T follicular helper cell (primary cell): ENCODE results near the gene SLC8A2.

Experiments used
- DNase-seq: peaks from one replicate; pipeline ENCODE4 v3.0.0-alpha.2; 2020; ENCODE audit warnings: low read depth
- total RNA-seq, 2 experiments: gene quantifications; one replicate each; lab custom pipeline; 2026; lab: John Stamatoyannopoulos, UW

SLC8A2 gene
- total RNA-seq, result 0 to 0.04 reads per million in 2 experiments

GRCh38 chr19:47471733-47472457 lies at the start of gene SLC8A2:
Gene SLC8A2 (minus strand): TSS chr19:47471893. CDS start chr19:47466403, 5,490 bp downstream.
- peak; percentile 55 for DNase-seq

DNA sequence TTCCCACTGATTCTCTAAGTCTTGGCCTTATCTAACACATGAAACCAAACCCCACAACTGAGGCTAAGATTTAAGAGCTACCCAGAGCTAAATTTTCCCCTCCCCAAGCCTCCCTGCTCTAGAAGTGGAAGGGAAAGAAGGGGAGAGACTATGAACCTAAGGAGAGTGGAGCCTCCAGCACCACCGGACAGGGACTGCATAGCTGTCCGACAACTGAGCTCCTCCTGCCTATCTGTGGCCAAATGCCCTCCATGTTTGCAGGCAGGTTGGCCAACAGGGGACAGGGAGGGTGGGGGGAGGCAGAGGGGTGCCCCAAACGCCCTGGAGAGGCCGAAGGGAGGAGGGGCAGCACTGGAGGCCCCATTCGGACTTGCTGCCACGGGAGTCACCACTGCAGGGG lies 49.1 kb upstream of the SLC8A2 start:
- DNase-seq, result no peak

GRCh38 chr19:47520343-47520806 lies 48.7 kb upstream of the SLC8A2 start:
- DNase-seq, result no peak

- DNase-seq, result no peak
Measured at GRCh38 chr19:47518854-47519253, 47.2 kb upstream of the SLC8A2 start.

DNA sequence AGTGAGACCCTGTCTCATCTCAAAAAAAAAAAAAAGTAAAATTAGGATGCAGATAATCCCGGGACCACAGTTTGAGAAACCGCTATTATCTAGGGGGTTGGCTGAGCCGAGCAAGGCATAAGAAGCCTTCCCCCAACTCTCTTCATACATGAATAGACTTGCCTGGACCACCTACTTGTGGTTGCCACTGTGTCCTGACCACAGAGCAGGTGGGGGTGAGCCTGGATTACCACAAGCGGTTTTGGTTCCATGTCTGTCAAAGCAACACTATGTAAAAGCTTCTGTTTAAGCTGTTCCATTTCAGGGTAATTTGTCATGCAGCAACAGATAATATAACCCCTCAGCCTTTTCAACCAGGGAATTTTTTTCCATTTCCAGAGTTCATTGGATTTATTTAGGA lies 46.4 kb upstream of the SLC8A2 start:
- no peak for DNase-seq

GRCh38 chr19:47514869-47515588 lies 43.3 kb upstream of the SLC8A2 start, which contains the start of gene NAPA:
Gene NAPA (minus strand): TSS chr19:47515063. CDS start chr19:47514940, 123 bp downstream.
- peak; percentile 100 for DNase-seq

- peak; percentile 12 for DNase-seq
Measured at GRCh38 chr19:47514151-47514868, 42.6 kb upstream of the SLC8A2 start.

DNA sequence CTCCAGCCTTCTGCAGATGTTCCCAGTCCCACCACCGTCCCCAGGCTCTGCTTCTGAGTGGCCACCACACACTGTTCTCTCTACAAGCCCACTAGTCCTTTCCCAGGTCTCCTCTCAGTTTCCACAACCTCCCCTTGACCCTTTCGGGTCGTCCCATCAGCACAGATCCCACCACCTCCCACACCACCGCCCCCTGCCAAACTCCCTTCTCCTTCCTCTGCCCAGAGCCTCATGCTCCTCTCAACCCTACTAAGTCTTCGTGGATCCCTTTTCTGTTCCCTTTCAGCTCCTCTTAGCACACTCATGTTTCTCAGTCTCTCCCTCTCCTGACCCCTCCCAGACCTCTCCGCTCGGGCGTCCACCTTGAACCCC lies 41.2 kb upstream of the SLC8A2 start:
- no peak for DNase-seq

DNA sequence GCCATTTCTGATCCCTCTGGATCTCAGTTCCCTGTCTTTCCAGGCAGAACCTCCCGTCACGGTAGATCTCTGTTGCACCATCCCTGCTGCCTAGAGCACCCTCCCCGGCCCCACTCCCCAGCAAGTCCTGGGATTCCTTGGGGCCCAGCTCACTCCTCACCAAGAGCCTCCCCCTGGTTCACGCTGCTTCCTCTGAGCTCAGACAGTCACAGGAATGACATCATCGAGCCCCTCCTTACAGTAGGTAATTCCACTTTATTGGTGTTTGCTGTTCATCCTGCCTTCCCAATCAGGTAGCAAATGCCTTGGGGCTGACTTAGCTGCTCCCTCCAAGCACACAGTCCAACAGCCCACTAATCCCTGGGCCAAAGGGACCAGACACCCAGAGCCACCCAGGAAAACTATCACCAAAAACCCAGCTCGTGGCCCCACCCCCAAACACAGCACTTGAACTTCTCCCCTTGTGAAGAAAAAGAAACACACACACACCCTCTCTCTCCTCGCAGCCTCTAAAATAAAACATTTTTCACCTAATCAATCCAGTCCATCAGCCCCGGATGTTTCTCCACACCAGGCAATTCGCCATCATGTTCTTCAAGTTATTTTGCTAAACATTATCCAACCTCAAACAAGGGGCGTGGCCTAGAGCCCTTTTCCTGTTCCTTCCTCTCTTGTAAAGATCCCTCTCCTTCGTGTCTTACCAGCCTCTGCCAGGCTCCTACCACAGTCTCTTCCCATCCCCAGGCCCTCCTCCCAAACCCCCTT lies 40.7 kb upstream of the SLC8A2 start:
- DNase-seq, result no peak

DNA sequence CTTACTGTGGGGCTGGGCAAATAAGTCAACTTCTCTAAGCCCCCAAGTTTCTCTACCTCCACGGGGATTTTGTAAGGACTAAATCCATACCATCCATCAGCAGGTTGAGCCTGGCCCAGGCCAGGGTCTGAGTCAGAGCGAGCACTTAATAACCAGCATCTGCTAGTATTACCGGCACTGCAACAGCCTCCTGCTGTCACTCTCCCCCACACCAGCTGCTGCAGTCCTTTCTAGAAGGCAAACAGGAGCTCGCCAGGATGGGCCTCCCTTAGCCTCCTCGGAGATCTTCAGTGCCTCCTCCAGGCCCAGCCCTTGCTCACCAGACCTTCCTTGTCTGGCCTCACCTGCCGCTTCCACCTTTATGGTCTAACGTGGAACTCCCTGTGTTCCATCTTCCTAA lies 40.0 kb upstream of the SLC8A2 start:
- DNase-seq, result no peak

DNA sequence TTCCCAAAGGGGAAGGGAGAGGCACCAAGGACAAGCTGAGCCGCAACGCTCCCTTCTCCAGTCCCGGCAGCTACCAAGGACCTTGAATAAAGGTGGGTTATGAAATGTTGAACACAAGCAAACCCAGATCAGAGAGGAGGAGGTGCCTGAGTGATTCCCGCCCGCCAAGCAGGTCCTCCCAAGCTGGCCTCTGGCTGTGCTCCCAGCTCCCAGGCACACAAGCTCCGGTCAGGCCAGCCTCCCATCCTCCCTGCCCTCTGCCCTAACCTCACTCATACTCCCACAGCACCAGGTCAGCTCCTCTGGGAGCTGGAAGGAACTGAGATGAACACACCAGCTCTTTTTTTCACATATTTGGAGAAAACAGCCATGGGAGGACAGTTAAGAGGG lies 39.4 kb upstream of the SLC8A2 start:
- no peak for DNase-seq

GRCh38 chr19:47510516-47511127 lies 38.9 kb upstream of the SLC8A2 start:
- no peak for DNase-seq

- DNase-seq, result no peak
Measured at GRCh38 chr19:47509973-47510372, 38.3 kb upstream of the SLC8A2 start.

- no peak for DNase-seq
Measured at GRCh38 chr19:47509170-47509847, 37.6 kb upstream of the SLC8A2 start.

- no peak for DNase-seq
Measured at GRCh38 chr19:47508721-47509120, 37.0 kb upstream of the SLC8A2 start.

DNA sequence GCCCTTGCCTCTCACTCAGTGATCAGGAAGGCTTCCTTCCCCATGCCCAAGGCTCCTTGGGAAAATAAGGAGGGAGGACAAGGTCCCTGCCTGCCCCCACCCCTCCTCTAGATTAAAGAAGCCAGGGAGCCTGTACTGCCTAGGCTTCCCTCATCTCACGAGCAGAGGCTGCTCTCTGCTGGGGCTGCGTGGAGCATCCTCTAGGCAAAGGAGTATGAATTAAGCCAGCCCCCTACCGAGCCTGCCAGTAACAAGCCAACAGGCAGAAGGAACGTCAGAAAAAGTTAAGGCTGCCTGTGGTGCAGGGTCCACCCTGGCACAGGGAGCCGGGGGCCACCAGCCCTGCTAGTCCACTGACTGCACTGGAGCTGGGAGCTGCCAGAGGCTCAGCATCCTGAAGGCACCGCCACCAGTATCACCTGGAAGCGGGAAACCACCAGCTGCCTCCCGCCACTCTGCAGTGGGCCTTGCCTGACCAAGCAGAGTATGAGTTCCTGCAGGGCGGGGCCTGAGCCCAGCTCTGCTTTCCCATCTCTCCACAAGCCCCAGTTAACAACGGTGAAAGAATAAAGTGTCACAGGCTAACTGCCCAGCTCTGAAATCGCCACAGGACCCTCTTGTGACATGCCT lies 36.3 kb upstream of the SLC8A2 start:
- no peak for DNase-seq

DNA sequence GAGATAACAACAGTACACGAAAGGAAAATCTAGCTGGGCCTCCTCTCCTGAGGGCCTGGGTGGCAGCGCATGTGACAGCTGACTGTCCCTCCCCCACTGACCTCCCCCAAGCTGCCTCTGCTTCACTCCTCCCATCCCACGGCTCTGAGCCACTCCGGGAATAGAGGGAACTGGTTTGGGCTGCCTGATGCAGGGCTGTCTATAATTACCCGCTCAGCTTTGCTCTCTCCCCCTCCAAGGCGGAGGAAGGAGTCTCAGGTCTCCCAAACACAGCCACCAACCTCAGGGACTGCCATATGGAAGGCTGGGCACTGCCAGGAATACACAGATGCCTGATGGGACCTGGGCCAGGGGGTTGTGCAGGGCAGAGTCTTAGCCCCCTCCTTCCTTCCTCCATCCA lies 35.3 kb upstream of the SLC8A2 start:
- DNase-seq, result no peak

GRCh38 chr19:47506459-47506858 lies 34.8 kb upstream of the SLC8A2 start:
- no peak for DNase-seq

DNA sequence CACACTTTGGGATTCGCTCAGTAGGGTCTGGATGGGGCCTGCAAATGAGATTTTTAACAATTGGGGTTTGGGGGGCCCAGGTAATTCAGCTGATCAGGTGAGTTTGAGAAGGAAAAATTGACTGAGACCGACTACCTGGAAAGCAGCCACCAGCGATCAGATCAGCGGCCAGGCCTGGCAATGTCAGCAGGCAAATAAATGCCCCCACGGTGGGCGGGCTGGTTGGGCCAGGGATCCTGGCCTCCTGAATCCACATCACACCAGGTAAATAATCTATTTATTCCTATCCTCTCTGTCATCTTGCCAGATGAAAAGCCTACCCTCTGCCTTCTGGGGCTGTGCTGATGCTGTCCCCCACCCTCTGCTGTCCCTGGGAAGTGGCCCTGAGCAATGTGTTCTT lies 33.8 kb upstream of the SLC8A2 start:
- no peak for DNase-seq

- no peak for DNase-seq
Measured at GRCh38 chr19:47503826-47504150, 32.1 kb upstream of the SLC8A2 start.
